Limb (tissue), 2 donors: ENCODE results near the gene FGG.

Experiments used
- DNase-seq, 2 donors: peaks; one replicate each; pipeline ENCODE4 v3.0.0-alpha.2; 2016; ENCODE audit errors: extremely low spot score in 2 of 2

FGG gene

GRCh38 chr4:154586296-154587033, 26.0 kb downstream of the FGG start:
- DNase-seq: no peak

- no peak for DNase-seq
Measured at GRCh38 chr4:154585369-154586018, 27.0 kb downstream of the FGG start.

GRCh38 chr4:154584259-154584658, 28.2 kb downstream of the FGG start:
- DNase-seq: no peak

GRCh38 chr4:154583677-154584076, 28.8 kb downstream of the FGG start:
- DNase-seq: no peak

- DNase-seq: no peak
Measured at GRCh38 chr4:154583230-154583629, 29.2 kb downstream of the FGG start.

- DNase-seq: no peak
Measured at GRCh38 chr4:154582723-154583122, 29.7 kb downstream of the FGG start.

GRCh38 chr4:154579927-154580326, 32.5 kb downstream of the FGG start:
- DNase-seq: no peak

GRCh38 chr4:154578919-154579318, 33.5 kb downstream of the FGG start:
- DNase-seq: no peak

GRCh38 chr4:154577324-154577723, 35.1 kb downstream of the FGG start:
- DNase-seq: no peak

GRCh38 chr4:154574311-154574710, 38.1 kb downstream of the FGG start:
- no peak for DNase-seq

GRCh38 chr4:154573190-154573870, 39.1 kb downstream of the FGG start:
- no peak for DNase-seq

- no peak for DNase-seq
Measured at GRCh38 chr4:154569584-154569983, 42.9 kb downstream of the FGG start.

- no peak for DNase-seq
Measured at GRCh38 chr4:154569028-154569427, 43.4 kb downstream of the FGG start.

- no peak for DNase-seq
Measured at GRCh38 chr4:154566639-154567204, 45.7 kb downstream of the FGG start.

GRCh38 chr4:154565704-154566103, 46.8 kb downstream of the FGG start:
- no peak for DNase-seq

- DNase-seq: no peak
Measured at GRCh38 chr4:154564311-154564710, 48.1 kb downstream of the FGG start.

- no peak for DNase-seq
Measured at GRCh38 chr4:154562697-154563254, 49.7 kb downstream of the FGG start, which contains the start of gene FGB. FGB (plus strand) TSS chr4:154563011; CDS start chr4:154563019, 8 bp downstream.

GRCh38 chr4:154560824-154561231, 51.6 kb downstream of the FGG start:
- DNase-seq: no peak

GRCh38 chr4:154560419-154560801, 52.0 kb downstream of the FGG start:
- DNase-seq: no peak

- peak in 1 of 2 donors; percentile 22 for DNase-seq
Measured at GRCh38 chr4:154559494-154560418, 52.7 kb downstream of the FGG start.

- no peak for DNase-seq
Measured at GRCh38 chr4:154559141-154559493, 53.3 kb downstream of the FGG start.
